K562 (cell line): Measurements from ENCODE around the gene AGRN. TPM values are rescaled to one million over a fixed set of nuclear protein-coding genes. Genes with fewer than 3 reads are reported as not detected.
A peak's percentile ranks its signal among the peaks of the same experiment; 100 is the strongest.

Experiments used
- ATAC-seq: fragments of 200-7000 bp; cut with Tn5 transposase; 3 replicates; pipeline ENCODE4 v1.9.1; 2020; ENCODE audit warnings: moderate library complexity
- BruUV-seq: library from RNA; stranded (reverse); fragments of 400-500 nt; replicated peaks from 2 replicates; lab custom pipeline; 2021; lab: Mats Ljungman, UMichigan
- CTCF ChIA-PET: fragments of 300-600 bp; formaldehyde crosslinking; extraction: SDS; loops from one replicate; lab custom pipeline; 2021; ENCODE audit warnings: low intra/inter-chr PET ratio; lab: Yijun Ruan, JAX
- POLR2A ChIA-PET: fragments of 300-600, 350-650 bp; sonication (Branson Sonifier 250); formaldehyde crosslinking; extraction: SDS; loops from one replicate; lab custom pipeline; 2021; ENCODE audit warnings: antibody characterized with exemption, inconsistent platforms; lab: Yijun Ruan, JAX
- DNase-seq, 4 experiments: peaks; one replicate each; pipeline versions ENCODE4 v3.0.0 to v3.0.0-alpha.2; 2011 to 2018; ENCODE audit warnings: low spot score in 3 of 4, mixed read lengths in 3 of 4; ENCODE audit errors: extremely low read depth in 1 of 4
- FAIRE-seq: peaks from 2 replicates; lab custom pipeline; 2011; peaks lifted over from hg19 to GRCh38; lab: Jason Lieb, UNC
- H2AFZ ChIP-seq: 2 replicates; pipeline ENCODE4 v1.6.0; 2011; ENCODE audit warnings: low read depth, low read length, control low read depth, inconsistent platforms
- H3K27ac ChIP-seq: fragments of 200-600 bp; 3 replicates; pipeline ENCODE4 v1.8.0; 2011; ENCODE audit warnings: low read depth, mild to moderate bottlenecking, control low read depth, inconsistent platforms, low read length, moderate library complexity, mixed read lengths; ENCODE audit errors: extremely low read depth
- H3K27me3 ChIP-seq, 2 experiments: fragments of 300-600 bp in 1 of 2; 2 replicates in 1 of 2; 3 replicates in 1 of 2; pipeline versions ENCODE4 v1.6.0 to v1.8.0; 2011; ENCODE audit warnings: inconsistent platforms in 2 of 2, low read length in 2 of 2, mild to moderate bottlenecking in 1 of 2, mixed read lengths in 1 of 2, moderate library complexity in 1 of 2; ENCODE audit not compliant: control insufficient read depth in 2 of 2, insufficient read depth in 2 of 2
- H3K36me3 ChIP-seq: fragments of 300-600 bp; 3 replicates; pipeline ENCODE4 v1.8.0; 2011; ENCODE audit warnings: mild to moderate bottlenecking, low read length, inconsistent platforms; ENCODE audit not compliant: control insufficient read depth, insufficient read depth
- H3K4me1 ChIP-seq, 2 experiments: fragments of 200-600 bp in 1 of 2; replicated peaks in 1 of 2; 2 replicates in 1 of 2; 3 replicates in 1 of 2; pipeline versions ENCODE4 v1.5.1 to v1.8.0; 2011; ENCODE audit warnings: inconsistent platforms in 2 of 2, low read length in 2 of 2, mild to moderate bottlenecking in 1 of 2, mixed read lengths in 1 of 2, moderate library complexity in 1 of 2; ENCODE audit not compliant: control insufficient read depth in 2 of 2, insufficient read depth in 2 of 2
- H3K4me2 ChIP-seq: 2 replicates; pipeline ENCODE4 v1.6.1; 2011; ENCODE audit warnings: low read length, control low read depth, inconsistent platforms, mixed read lengths; ENCODE audit not compliant: insufficient read depth
- H3K4me3 ChIP-seq: fragments of 200-600 bp; sonication (generic), shearing (Covaris generic); 2 replicates; pipeline ENCODE4 v1.5.1; 2016; ENCODE audit warnings: control low read depth, inconsistent platforms
- H3K79me2 ChIP-seq: fragments of 200-600 bp; 3 replicates; pipeline ENCODE4 v1.8.0; 2011; ENCODE audit warnings: low read length, inconsistent platforms; ENCODE audit not compliant: control insufficient read depth, insufficient read depth
- H3K9ac ChIP-seq, 2 experiments: 2 replicates each; pipeline versions ENCODE4 v1.6.0 to v1.6.1; 2011; ENCODE audit warnings: low read depth in 2 of 2, low read length in 2 of 2, control low read depth in 1 of 2, inconsistent platforms in 1 of 2, mild to moderate bottlenecking in 1 of 2, mixed read lengths in 1 of 2; ENCODE audit not compliant: insufficient read depth in 1 of 2
- H3K9me1 ChIP-seq: one replicate; pipeline ENCODE4 v1.6.0; 2011; ENCODE audit warnings: inconsistent platforms, mild to moderate bottlenecking, low read length, moderate library complexity; ENCODE audit not compliant: control insufficient read depth, insufficient read depth
- H3K9me3 ChIP-seq: replicated peaks from 2 replicates; pipeline ENCODE4 v1.5.1; 2011; ENCODE audit warnings: low read depth, low read length, inconsistent platforms; ENCODE audit not compliant: control insufficient read depth, insufficient read depth
- H4K20me1 ChIP-seq: replicated peaks from 2 replicates; pipeline ENCODE4 v1.6.1; 2011; ENCODE audit warnings: low read length, inconsistent platforms, mixed read lengths; ENCODE audit not compliant: control insufficient read depth, insufficient read depth
- ATF1 ChIP-seq, 2 experiments: fragments of 450-650 bp in 1 of 2; IDR thresholded peaks; 2 replicates each; pipeline ENCODE4 v1.6.1; 2016; ENCODE audit warnings: missing compliant biosample characterization in 1 of 2, missing genetic modification characterization in 1 of 2
- CBFB ChIP-seq: sonication (generic); formaldehyde crosslinking; IDR thresholded peaks from 2 replicates; pipeline ENCODE4 v1.4.0; 2020; ENCODE audit warnings: mild to moderate bottlenecking, missing genetic modification reagents
- CTBP1 ChIP-seq: fragments of 450-650 bp; IDR thresholded peaks from 2 replicates; pipeline ENCODE4 v1.6.1; 2016; ENCODE audit warnings: borderline replicate concordance
- ELF4 ChIP-seq: fragments of 450-650 bp; formaldehyde crosslinking; IDR thresholded peaks from 2 replicates; pipeline ENCODE4 v1.4.0; 2022; ENCODE audit warnings: missing genetic modification characterization
- FIP1L1 ChIP-seq: fragments of 200-400 bp; formaldehyde crosslinking; IDR thresholded peaks from 2 replicates; pipeline ENCODE4 v1.6.1; 2018; ENCODE audit warnings: mild to moderate bottlenecking, low read depth, low read length; ENCODE audit not compliant: poor library complexity, severe bottlenecking
- HDAC1 ChIP-seq, 2 experiments: fragments of 450-650 bp; IDR thresholded peaks; 2 replicates each; pipeline ENCODE4 v1.6.1; 2016 to 2017; ENCODE audit warnings: inconsistent platforms in 1 of 2, mild to moderate bottlenecking in 1 of 2, moderate library complexity in 1 of 2
- MAZ ChIP-seq, 2 experiments: fragments of 450-650 bp in 1 of 2; sonication (generic) in 1 of 2; formaldehyde crosslinking; IDR thresholded peaks in 1 of 2; conservative IDR thresholded peaks in 1 of 2; 2 replicates each; pipeline versions ENCODE4 v1.4.0 to v1.5.0; 2020; ENCODE audit warnings: mild to moderate bottlenecking in 1 of 2, missing genetic modification reagents in 1 of 2
- MYC ChIP-seq, 2 experiments: fragments of 250-450 bp in 1 of 2; sonication (Bioruptor Pico) in 1 of 2; IDR thresholded peaks; 2 replicates each; pipeline versions ENCODE4 v1.5.1 to v1.6.1; 2012 to 2021; ENCODE audit warnings: low read depth in 2 of 2, borderline replicate concordance in 1 of 2, improper control_type of control experiment in 1 of 2, low read length in 1 of 2, mild to moderate bottlenecking in 1 of 2, moderate library complexity in 1 of 2
- NCOA1 ChIP-seq: fragments of 450-650 bp; IDR thresholded peaks from 2 replicates; pipeline ENCODE4 v1.6.1; 2016; ENCODE audit warnings: low read depth
- NR3C1 ChIP-seq: sonication (generic); formaldehyde crosslinking; IDR thresholded peaks from 2 replicates; pipeline ENCODE4 v1.8.1; 2022; ENCODE audit warnings: missing genetic modification reagents
- ZNF668 ChIP-seq: fragments of 250-450 bp; sonication (Bioruptor Pico); IDR thresholded peaks from 2 replicates; pipeline ENCODE4 v1.8.0; 2022; ENCODE audit warnings: mild to moderate bottlenecking, inconsistent platforms
- WGBS: fragments of 100-300 bp; shearing (Covaris generic); methylation state at CpG from one replicate; pipeline ENCODE4 v1.1.6; 2016; ENCODE audit warnings: low coverage, mixed read lengths; ENCODE audit not compliant: insufficient coverage; ENCODE audit errors: missing lambda C conversion rate; 5-methylcytosine and 5-hydroxymethylcytosine counted together
- in situ Hi-C: fragments of 300-500 bp; cut with MboI; formaldehyde crosslinking; loops from 4 replicates; pipeline ENCODE4 v1.15.0; 2018; ENCODE audit warnings: inconsistent platforms, mixed read lengths
- intact Hi-C: fragments of 100-400 bp; cut with micrococcal nuclease; formaldehyde crosslinking; loops from 2 replicates; pipeline ENCODE4 v1.14.2; 2022
- polyA plus RNA-seq, 8 experiments: library from polyadenylated mRNA; depleted of rRNA in 4 of 8; stranded (reverse) in 5 of 8; unstranded in 3 of 8; fragments of >200 nt; fragmentation: Nextera tagmentation in 2 of 8; fragmentation: Illumina TruSeq in 1 of 8; extraction: Ambion mirVana in 2 of 8; extraction: Trizol in 1 of 8; gene quantifications; 2 replicates each; pipeline versions ENCODE4 v1.2.1 to v1.2.3, GENCODE V29; 2011 to 2014; ENCODE audit warnings: inconsistent platforms in 1 of 8, missing spikeins in 1 of 8
- total RNA-seq, 7 experiments: library from RNA; depleted of rRNA in 6 of 7; stranded (reverse); fragments of >200 nt in 6 of 7; fragmentation: Illumina TruSeq in 2 of 7; extraction: Trizol in 2 of 7; gene quantifications; 2 replicates each; pipeline versions ENCODE4 v1.2.1 to v1.2.3, GENCODE V29; 2011 to 2021; ENCODE audit warnings: low replicate concordance in 1 of 7
- TF ChIP-seq, protein P1 (sequence below), 2 experiments: IDR thresholded peaks; 2 replicates each; pipeline ENCODE4 v1.6.1; 2012; ENCODE audit warnings: improper control_type of control experiment in 2 of 2, low read depth in 2 of 2, low read length in 2 of 2, borderline replicate concordance in 1 of 2
- TF ChIP-seq, protein P2 (sequence below), 2 experiments: IDR thresholded peaks; 2 replicates each; pipeline ENCODE4 v1.6.1; 2011; ENCODE audit warnings: borderline replicate concordance in 1 of 2, control low read depth in 1 of 2, low read depth in 1 of 2, low read length in 1 of 2, mild to moderate bottlenecking in 1 of 2, mixed read lengths in 1 of 2, moderate library complexity in 1 of 2; ENCODE audit not compliant: insufficient read depth in 1 of 2, insufficient read length in 1 of 2, poor library complexity in 1 of 2, severe bottlenecking in 1 of 2; ENCODE audit errors: extremely low read depth in 1 of 2

The AGRN gene
- total and polyA plus RNA-seq, 9 of the 15 experiments (the other 6 are each of a cell fraction or from before 2014, with no cell fraction given), result 0.04 to 111 (median 18.1) TPM

DNA sequence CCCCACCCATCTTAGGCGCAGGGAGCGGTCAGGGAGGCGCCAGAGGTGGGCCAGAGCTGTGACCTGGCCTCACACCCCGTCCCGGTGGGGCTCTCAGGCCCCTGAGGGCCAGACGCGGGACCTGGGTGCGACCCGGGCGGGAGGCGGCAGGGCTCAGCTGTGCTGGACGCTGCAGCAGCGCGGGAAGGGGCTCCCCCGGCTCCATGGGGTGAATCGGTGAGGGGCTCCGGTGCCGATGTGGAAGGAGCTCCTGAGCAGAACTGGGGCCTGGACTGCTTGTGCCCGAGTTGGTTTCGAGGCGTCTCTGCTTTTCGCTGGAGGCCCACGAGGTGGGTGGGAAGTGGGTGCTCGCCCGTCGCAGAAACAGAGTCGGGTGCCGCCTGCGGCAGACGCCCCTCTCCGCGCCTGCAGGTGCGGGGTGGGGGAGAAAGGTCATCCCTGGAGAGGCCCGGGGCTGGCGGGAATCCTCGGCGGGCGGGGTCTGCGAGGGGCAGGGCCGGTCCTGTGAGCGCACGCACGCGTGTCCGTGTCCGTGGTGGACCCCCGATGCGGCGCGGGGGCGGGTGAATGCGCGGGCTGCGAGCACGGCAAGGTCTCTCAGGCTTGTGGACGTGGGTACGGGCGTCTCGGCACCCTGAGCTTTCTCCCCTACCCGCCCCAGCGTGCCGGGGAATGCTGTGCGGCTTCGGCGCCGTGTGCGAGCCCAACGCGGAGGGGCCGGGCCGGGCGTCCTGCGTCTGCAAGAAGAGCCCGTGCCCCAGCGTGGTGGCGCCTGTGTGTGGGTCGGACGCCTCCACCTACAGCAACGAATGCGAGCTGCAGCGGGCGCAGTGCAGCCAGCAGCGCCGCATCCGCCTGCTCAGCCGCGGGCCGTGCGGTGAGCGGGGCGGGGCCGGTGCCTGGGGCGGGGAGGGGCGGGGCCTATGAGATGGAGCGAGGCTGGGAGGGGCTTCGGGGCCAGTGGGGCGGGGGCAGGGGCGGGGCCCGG, 20.4 kb downstream of the AGRN start:
- peaks cover 8 to 83% of the 10 kb centered on the region in 2 experiments; a peak in 4 of 5 replicates for H3K4me1 ChIP-seq
- H3K9me3 ChIP-seq, result no peaks in the 10 kb centered on the region
- H3K4me3 ChIP-seq, result peak overlapping the region; percentile 26
- no peaks in the 10 kb centered on the region for H3K9me1 ChIP-seq
- no peaks in the 10 kb centered on the region; the same call in 2 of the 3 replicates for H3K79me2 ChIP-seq
- 33% methylated on average over 64 of the region's 99 CpGs for WGBS
- peaks cover 20% of the 10 kb centered on the region for H4K20me1 ChIP-seq
- H3K4me2 ChIP-seq, result peak overlapping the region; percentile 73
- FAIRE-seq (peak; percentile 40), DNase-seq (peak; percentile 92 to 99 (median 98)), ATAC-seq (peak; percentile 99)
- H3K9ac ChIP-seq, result peak overlapping the region in 1 of 2 experiments; percentile 89; a peak in 3 of 4 replicates
- H3K27ac ChIP-seq, result no peak overlapping the region
- ChIA-PET POLR2A (interaction anchor here (0.5 to 1.1 kb wide), 8 partner anchors 9 to 128 kb away, joined by 3 to 4 read pairs (median 4); partner anchors contain the start of genes AGRN and ISG15), CTCF (no interaction called here)
- H3K27me3 ChIP-seq, result no peaks in the 10 kb centered on the region
- intact Hi-C loops, result no loop called here
- H2AFZ ChIP-seq, result peak overlapping the region; percentile 43; the same call in 1 of the 2 replicates
- no TSS peak for BruUV-seq
- in situ Hi-C loops, result no loop called here
- peaks cover 50% of the 10 kb centered on the region; the same call in 2 of the 3 replicates for H3K36me3 ChIP-seq
- TF ChIP-seq NR3C1 (CRISPR knock-in tag), result no peak
- TF ChIP-seq ZNF668 (CRISPR knock-in tag), result no peak
- no peak for TF ChIP-seq ATF1 (CRISPR knock-in tag; IDR thresholded peaks at IDR 0.05)
- peak; percentile 30 for TF ChIP-seq ATF1 (tag; IDR thresholded peaks at IDR 0.05)
- peak in 1 of 2 experiments; percentile 59; a peak in 1 of 4 replicates for TF ChIP-seq HDAC1 (IDR thresholded peaks at IDR 0.05)
- 0 out of 2 replicates have a peak, but pooled peaks have one; percentile 43 for TF ChIP-seq CBFB (CRISPR knock-in tag)
- TF ChIP-seq ELF4 (CRISPR knock-in tag), result no peak
- peak; percentile 61 for TF ChIP-seq MYC (IDR thresholded peaks at IDR 0.05; ENCODE audit: low read depth, low read length)
- no peak for TF ChIP-seq MYC (CRISPR knock-in tag; IDR thresholded peaks at IDR 0.05; ENCODE audit: borderline replicate concordance, low read depth)
- TF ChIP-seq CTBP1, result peak; percentile 89
- no peak for TF ChIP-seq NCOA1
- TF ChIP-seq, protein P1, sequence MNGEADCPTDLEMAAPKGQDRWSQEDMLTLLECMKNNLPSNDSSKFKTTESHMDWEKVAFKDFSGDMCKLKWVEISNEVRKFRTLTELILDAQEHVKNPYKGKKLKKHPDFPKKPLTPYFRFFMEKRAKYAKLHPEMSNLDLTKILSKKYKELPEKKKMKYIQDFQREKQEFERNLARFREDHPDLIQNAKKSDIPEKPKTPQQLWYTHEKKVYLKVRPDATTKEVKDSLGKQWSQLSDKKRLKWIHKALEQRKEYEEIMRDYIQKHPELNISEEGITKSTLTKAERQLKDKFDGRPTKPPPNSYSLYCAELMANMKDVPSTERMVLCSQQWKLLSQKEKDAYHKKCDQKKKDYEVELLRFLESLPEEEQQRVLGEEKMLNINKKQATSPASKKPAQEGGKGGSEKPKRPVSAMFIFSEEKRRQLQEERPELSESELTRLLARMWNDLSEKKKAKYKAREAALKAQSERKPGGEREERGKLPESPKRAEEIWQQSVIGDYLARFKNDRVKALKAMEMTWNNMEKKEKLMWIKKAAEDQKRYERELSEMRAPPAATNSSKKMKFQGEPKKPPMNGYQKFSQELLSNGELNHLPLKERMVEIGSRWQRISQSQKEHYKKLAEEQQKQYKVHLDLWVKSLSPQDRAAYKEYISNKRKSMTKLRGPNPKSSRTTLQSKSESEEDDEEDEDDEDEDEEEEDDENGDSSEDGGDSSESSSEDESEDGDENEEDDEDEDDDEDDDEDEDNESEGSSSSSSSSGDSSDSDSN (IDR thresholded peaks at IDR 0.05; ENCODE audit: borderline replicate concordance in 1 of 2, low read depth in 2 of 2, low read length in 2 of 2), result peak; percentile 62 to 63; a peak in 1 of 4 replicates
- peak; percentile 56 to 85 for TF ChIP-seq MAZ (CRISPR knock-in tag; conservative IDR thresholded peaks at IDR 0.05 in 1 of 2, IDR thresholded peaks at IDR 0.05 in 1 of 2)
- TF ChIP-seq, protein P2, sequence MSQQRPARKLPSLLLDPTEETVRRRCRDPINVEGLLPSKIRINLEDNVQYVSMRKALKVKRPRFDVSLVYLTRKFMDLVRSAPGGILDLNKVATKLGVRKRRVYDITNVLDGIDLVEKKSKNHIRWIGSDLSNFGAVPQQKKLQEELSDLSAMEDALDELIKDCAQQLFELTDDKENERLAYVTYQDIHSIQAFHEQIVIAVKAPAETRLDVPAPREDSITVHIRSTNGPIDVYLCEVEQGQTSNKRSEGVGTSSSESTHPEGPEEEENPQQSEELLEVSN (IDR thresholded peaks at IDR 0.05; ENCODE audit: borderline replicate concordance in 1 of 2, extremely low read depth in 1 of 2, insufficient read depth in 1 of 2, insufficient read length in 1 of 2, low read depth in 1 of 2, low read length in 1 of 2, poor library complexity in 1 of 2, severe bottlenecking in 1 of 2), result peak in 1 of 2 experiments; percentile 69
- TF ChIP-seq FIP1L1, result peak; percentile 52
